Smooth muscle cell (in vitro differentiated cells): Measurements from ENCODE around the gene HDHD2. TPM values are rescaled to one million over a fixed set of nuclear protein-coding genes. Genes with fewer than 3 reads are reported as not detected.

Source experiments
- DNase-seq: peaks from one replicate; lab custom pipeline; 2025; ENCODE audit not compliant: unreplicated experiment; lab: John Stamatoyannopoulos, UW
- H2AFZ ChIP-seq: fragments of 200-600 bp; sonication (generic); 2 replicates; pipeline ENCODE4 v1.6.0; 2016; ENCODE audit warnings: antibody characterized with exemption, low read depth, mild to moderate bottlenecking
- H3F3A ChIP-seq: fragments of 200-600 bp; sonication (generic); 2 replicates; pipeline ENCODE4 v1.6.0; 2017; ENCODE audit warnings: antibody characterized with exemption, low read depth
- H3K27ac ChIP-seq: fragments of 200-600 bp; sonication (generic); 2 replicates; pipeline ENCODE4 v1.5.1; 2016; ENCODE audit warnings: low read depth, mild to moderate bottlenecking
- H3K27me3 ChIP-seq: fragments of 200-600 bp; sonication (generic); 2 replicates; pipeline ENCODE4 v1.6.1; 2016; ENCODE audit warnings: low read depth, mild to moderate bottlenecking
- H3K36me3 ChIP-seq: fragments of 200-600 bp; sonication (generic); 2 replicates; pipeline ENCODE4 v1.5.1; 2016; ENCODE audit warnings: low read depth
- H3K4me1 ChIP-seq: fragments of 200-600 bp; sonication (generic); 2 replicates; pipeline ENCODE4 v1.5.1; 2016; ENCODE audit warnings: low read depth
- H3K4me2 ChIP-seq: fragments of 200-600 bp; sonication (generic); 2 replicates; pipeline ENCODE4 v1.6.0; 2016; ENCODE audit warnings: mild to moderate bottlenecking
- H3K4me3 ChIP-seq: fragments of 200-600 bp; sonication (generic); 2 replicates; pipeline ENCODE4 v1.5.1; 2016; ENCODE audit warnings: mild to moderate bottlenecking
- H3K79me2 ChIP-seq: fragments of 200-600 bp; sonication (generic); 2 replicates; pipeline ENCODE4 v1.6.0; 2016; ENCODE audit warnings: low read depth, mild to moderate bottlenecking
- H3K9ac ChIP-seq: fragments of 200-600 bp; sonication (generic); 2 replicates; pipeline ENCODE4 v1.6.0; 2016; ENCODE audit warnings: low read depth
- H3K9me3 ChIP-seq: fragments of 200-600 bp; sonication (generic); replicated peaks from 2 replicates; pipeline ENCODE4 v1.5.1; 2016; ENCODE audit warnings: low read depth
- H4K20me1 ChIP-seq: fragments of 200-600 bp; sonication (generic); 2 replicates; pipeline ENCODE4 v1.6.0; 2016; ENCODE audit warnings: low read depth
- CTCF ChIP-seq: fragments of 200-600 bp; sonication (generic); IDR thresholded peaks from 2 replicates; pipeline ENCODE4 v1.5.1; 2017; ENCODE audit warnings: borderline replicate concordance, mild to moderate bottlenecking, antibody characterized with exemption; ENCODE audit not compliant: insufficient read depth, poor library complexity, severe bottlenecking
- WGBS: methylation state at CpG from one replicate; pipeline ENCODE4 v1.1.7; 2016; ENCODE audit warnings: low lambda C conversion rate; 5-methylcytosine and 5-hydroxymethylcytosine counted together
- polyA plus RNA-seq: library from polyadenylated mRNA; unstranded; fragments of >200 nt; fragmentation: Nextera tagmentation; extraction: Ambion mirVana; gene quantifications from 2 replicates; pipeline ENCODE4 v1.2.1, GENCODE V29; 2016
- total RNA-seq: library from RNA; depleted of rRNA; stranded (reverse); fragments of >200 nt; gene quantifications from 2 replicates; pipeline ENCODE4 v1.2.3, GENCODE V29; 2014

Gene HDHD2
- total and polyA plus RNA-seq, 2 experiments from 2014 or later = 14.9 to 20.6 TPM

- peaks cover 71% of the 10 kb centered on the region for H3K4me1 ChIP-seq
- H2AFZ ChIP-seq = no peak overlapping the region
- H3K27ac ChIP-seq = no peak overlapping the region
- no peaks in the 10 kb centered on the region for H3K27me3 ChIP-seq
- WGBS = 88% methylated on average over 6 of the region's 6 CpGs
- TF ChIP-seq CTCF = no peak
- H3K4me3 ChIP-seq = no peak overlapping the region
- H4K20me1 ChIP-seq = no peaks in the 10 kb centered on the region
- H3K79me2 ChIP-seq = no peaks in the 10 kb centered on the region
- no peak overlapping the region for H3K4me2 ChIP-seq
- no peak overlapping the region for H3K9ac ChIP-seq
- H3K9me3 ChIP-seq = no peaks in the 10 kb centered on the region
- H3K36me3 ChIP-seq = peaks cover 8% of the 10 kb centered on the region
- DNase-seq = no peak
- no peaks in the 10 kb centered on the region for H3F3A ChIP-seq
Observed at GRCh38 chr18:47110492-47111274, 39.6 kb downstream of the HDHD2 start.

GRCh38 chr18:47109720-47110119 is 40.6 kb downstream of the HDHD2 start:
- Histone ChIP-seq H3K79me2 (no peaks in the 10 kb centered on the region), H3K27me3 (no peaks in the 10 kb centered on the region), H3K9me3 (no peaks in the 10 kb centered on the region), H3K4me2 (no peak overlapping the region), H2AFZ (no peak overlapping the region), H3F3A (no peaks in the 10 kb centered on the region), H3K4me1 (peaks cover 61% of the 10 kb centered on the region), H3K27ac (no peak overlapping the region), H4K20me1 (no peaks in the 10 kb centered on the region), H3K4me3 (no peak overlapping the region), H3K36me3 (peaks cover 8% of the 10 kb centered on the region), H3K9ac (no peak overlapping the region)
- no peak for DNase-seq
- TF ChIP-seq CTCF = no peak
- 94% methylated on average over 1 of the region's 1 CpG for WGBS

DNA sequence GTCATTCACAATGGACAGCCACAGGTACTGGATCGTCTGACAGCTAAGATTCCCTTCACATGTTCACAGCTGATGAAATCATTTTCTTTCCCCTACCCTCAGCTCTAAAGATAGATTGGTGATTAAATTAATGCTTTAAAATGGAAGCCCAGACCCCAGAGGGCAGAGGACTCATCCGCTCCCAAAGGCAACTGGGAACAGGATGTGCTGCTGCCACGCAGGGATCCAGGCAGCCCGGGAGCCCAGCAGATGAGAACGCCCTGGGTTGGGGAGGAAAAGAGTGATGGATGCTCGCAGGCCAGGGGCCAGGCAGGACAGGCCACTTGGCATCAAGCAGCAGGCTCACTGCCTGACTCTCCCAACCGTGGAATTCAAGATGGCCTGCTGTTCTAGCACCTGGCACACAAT is 41.3 kb downstream of the HDHD2 start:
- no peak for TF ChIP-seq CTCF
- H3K27ac ChIP-seq = no peak overlapping the region
- no peak overlapping the region for H3K9ac ChIP-seq
- WGBS = 93% methylated on average over 7 of the region's 7 CpGs
- H2AFZ ChIP-seq = no peak overlapping the region
- no peaks in the 10 kb centered on the region for H3K27me3 ChIP-seq
- H3K79me2 ChIP-seq = no peaks in the 10 kb centered on the region
- H3K4me3 ChIP-seq = no peak overlapping the region
- H4K20me1 ChIP-seq = no peaks in the 10 kb centered on the region
- no peaks in the 10 kb centered on the region for H3K9me3 ChIP-seq
- DNase-seq = no peak
- peaks cover 54% of the 10 kb centered on the region for H3K4me1 ChIP-seq
- peaks cover 8% of the 10 kb centered on the region for H3K36me3 ChIP-seq
- no peaks in the 10 kb centered on the region for H3F3A ChIP-seq
- no peak overlapping the region for H3K4me2 ChIP-seq

GRCh38 chr18:47108373-47108772 is 41.9 kb downstream of the HDHD2 start:
- no peak for DNase-seq
- Histone ChIP-seq H3K9ac (no peak overlapping the region), H2AFZ (no peak overlapping the region), H3K79me2 (no peaks in the 10 kb centered on the region), H3F3A (no peaks in the 10 kb centered on the region), H3K36me3 (peaks cover 8% of the 10 kb centered on the region), H4K20me1 (no peaks in the 10 kb centered on the region), H3K4me2 (no peak overlapping the region), H3K27me3 (no peaks in the 10 kb centered on the region), H3K27ac (no peak overlapping the region), H3K4me3 (no peak overlapping the region), H3K4me1 (peaks cover 48% of the 10 kb centered on the region), H3K9me3 (no peaks in the 10 kb centered on the region)
- TF ChIP-seq CTCF = no peak
- WGBS = 91% methylated on average over 3 of the region's 3 CpGs
